Cardiac septum (tissue), 1 donor: Measurements from ENCODE around the gene ETV2. TPM values are rescaled to one million over a fixed set of nuclear protein-coding genes. Genes with fewer than 3 reads are reported as not detected.

Experiments
- DNase-seq: peaks from one replicate; pipeline ENCODE4 v3.0.0-alpha.2; 2020; ENCODE audit warnings: low spot score
- intact Hi-C: fragments of 100-400 bp; cut with DNase I; formaldehyde crosslinking; loops from one replicate; pipeline ENCODE4 v1.14.0; 2022
- total RNA-seq: library from RNA; stranded (reverse); fragmentation: NEBNext Ultra II Directional; extraction: Animal tissue kit (Norgen Biotek cat#: 25700); gene quantifications from one replicate; pipeline ENCODE4 v1.2.1, GENCODE V29; 2021
- donor health status: DM: no; HTN: no; CAD: no.

The ETV2 gene
- total RNA-seq, 1 donor from 2014 or later = 0.78 TPM

- intact Hi-C loops = loop anchor here (1.0 to 5.0 kb wide), 3 partner anchors 22 to 237 kb away; partner anchors contain the start of gene TMEM147
- DNase-seq = peak; percentile 92
Measured at GRCh38 chr19:35693835-35694599, 52.5 kb downstream of the ETV2 start.

Other genes with a start within 250 kb of the ETV2 start
- gene FFAR2, start 193.5 kb upstream of the ETV2 start, total RNA-seq = 0.97 TPM
- gene KRTDAP, start 151.3 kb upstream of the ETV2 start, total RNA-seq = not detected
- gene DMKN, start 128.1 kb upstream of the ETV2 start, total RNA-seq = 4.2 TPM
- gene SBSN, start 113.4 kb upstream of the ETV2 start, total RNA-seq = not detected
- not detected for gene GAPDHS, start 108.3 kb upstream of the ETV2 start, total RNA-seq
- 64.4 TPM for gene TMEM147, start 96.1 kb upstream of the ETV2 start, total RNA-seq
- gene ATP4A, start 78.1 kb upstream of the ETV2 start, total RNA-seq = not detected
- gene PMIS2, start 55.6 kb upstream of the ETV2 start, total RNA-seq = not detected
- gene HAUS5, start 29.0 kb upstream of the ETV2 start, total RNA-seq = 5.9 TPM
- 56.2 TPM for gene RBM42, start 12.7 kb upstream of the ETV2 start, total RNA-seq
- 1,054 TPM for gene COX6B1, start 6.6 kb downstream of the ETV2 start, total RNA-seq
- not detected for gene UPK1A, start 24.8 kb downstream of the ETV2 start, total RNA-seq
- gene ZBTB32, start 62.8 kb downstream of the ETV2 start, total RNA-seq = 0.13 TPM
- 19.9 TPM for gene KMT2B, start 76.3 kb downstream of the ETV2 start, total RNA-seq
- 4.2 TPM for gene IGFLR1, start 100.7 kb downstream of the ETV2 start, total RNA-seq
- gene U2AF1L4, start 103.7 kb downstream of the ETV2 start, total RNA-seq = 24.9 TPM
- gene PSENEN, start 103.9 kb downstream of the ETV2 start, total RNA-seq = 43.2 TPM
- 9.6 TPM for gene LIN37, start 106.8 kb downstream of the ETV2 start, total RNA-seq
- 863 TPM for gene HSPB6, start 115.3 kb downstream of the ETV2 start, total RNA-seq
- gene PROSER3, start 116.4 kb downstream of the ETV2 start, total RNA-seq = 11.7 TPM
- gene ARHGAP33, start 133.8 kb downstream of the ETV2 start, total RNA-seq = 8.8 TPM
- not detected for gene PRODH2, start 171.1 kb downstream of the ETV2 start, total RNA-seq
- gene NPHS1, start 210.8 kb downstream of the ETV2 start, total RNA-seq = not detected
- gene KIRREL2, start 215.2 kb downstream of the ETV2 start, total RNA-seq = not detected
- gene APLP1, start 226.8 kb downstream of the ETV2 start, total RNA-seq = 39.9 TPM